HepG2 (cell line): ENCODE data around the gene ZNF433. TPM values are rescaled to one million over a fixed set of nuclear protein-coding genes. Genes with fewer than 3 reads are reported as not detected.
A peak's percentile ranks its signal among the peaks of the same experiment; 100 is the strongest.

Experiments used
- CCAR2 ChIP-seq: fragments of 200-400 bp; formaldehyde crosslinking; optimal IDR thresholded peaks from 2 replicates; pipeline ENCODE3; 2018; ENCODE audit warnings: low read depth, mild to moderate bottlenecking, low read length, moderate library complexity
- CCDC6 ChIP-seq: sonication (generic); formaldehyde crosslinking; IDR thresholded peaks from 2 replicates; pipeline ENCODE4 v1.8.1; 2022; ENCODE audit warnings: mild to moderate bottlenecking, missing genetic modification reagents, moderate library complexity
- HNRNPK ChIP-seq: fragments of 200-400 bp; formaldehyde crosslinking; IDR thresholded peaks from 2 replicates; pipeline ENCODE4 v1.6.1; 2018; ENCODE audit warnings: low read length, low read depth, moderate library complexity, mild to moderate bottlenecking; ENCODE audit not compliant: poor library complexity, severe bottlenecking
- IRF2 ChIP-seq: IDR thresholded peaks from 2 replicates; pipeline ENCODE4 v1.6.1; 2018; ENCODE audit warnings: missing genetic modification reagents, missing compliant biosample characterization
- MAFG ChIP-seq: sonication (generic); formaldehyde crosslinking; IDR thresholded peaks from 2 replicates; pipeline ENCODE4 v1.5.1; 2020; ENCODE audit warnings: mild to moderate bottlenecking, missing genetic modification reagents
- MNT ChIP-seq: fragments of 450-650 bp; IDR thresholded peaks from 2 replicates; pipeline ENCODE4 v1.6.1; 2016
- NR2C2 ChIP-seq: sonication (generic); formaldehyde crosslinking; IDR thresholded peaks from 2 replicates; pipeline ENCODE4 v1.4.0; 2020; ENCODE audit warnings: missing genetic modification reagents, mild to moderate bottlenecking, moderate library complexity, borderline replicate concordance
- POLR2AphosphoS5 ChIP-seq: IDR thresholded peaks from 2 replicates; pipeline ENCODE4 v1.6.1; 2012; ENCODE audit warnings: low read depth, low read length
- REXO4 ChIP-seq: sonication (generic); formaldehyde crosslinking; IDR thresholded peaks from 2 replicates; pipeline ENCODE4 v1.8.0; 2022; ENCODE audit warnings: missing genetic modification reagents, mild to moderate bottlenecking, borderline replicate concordance
- SAP130 ChIP-seq: IDR thresholded peaks from 2 replicates; pipeline ENCODE4 v1.6.1; 2016; ENCODE audit warnings: low read depth
- SCMH1 ChIP-seq: sonication (generic); formaldehyde crosslinking; IDR thresholded peaks from 2 replicates; pipeline ENCODE4 v1.9.0; 2021; ENCODE audit warnings: missing genetic modification reagents, mild to moderate bottlenecking, borderline replicate concordance
- SMAD1 ChIP-seq: sonication (generic); formaldehyde crosslinking; IDR thresholded peaks from 2 replicates; pipeline ENCODE4 v1.4.0; 2020; ENCODE audit warnings: missing genetic modification reagents, low read depth, mild to moderate bottlenecking, borderline replicate concordance
- SOX5 ChIP-seq: IDR thresholded peaks from 2 replicates; pipeline ENCODE4 v1.6.1; 2016; ENCODE audit warnings: borderline replicate concordance
- TRIM22 ChIP-seq: fragments of 450-650 bp; IDR thresholded peaks from 2 replicates; pipeline ENCODE4 v1.6.1; 2017
- ZBTB38 ChIP-seq: sonication (generic); formaldehyde crosslinking; IDR thresholded peaks from 2 replicates; pipeline ENCODE4 v1.5.1; 2020; ENCODE audit warnings: mild to moderate bottlenecking, missing genetic modification reagents
- ZNF333 ChIP-seq: sonication (generic); formaldehyde crosslinking; IDR thresholded peaks from 2 replicates; pipeline ENCODE4 v1.4.0; 2020; ENCODE audit warnings: mild to moderate bottlenecking, missing genetic modification reagents, borderline replicate concordance
- ZNF687 ChIP-seq: sonication (generic); formaldehyde crosslinking; IDR thresholded peaks from 2 replicates; pipeline ENCODE4 v1.5.1; 2020; ENCODE audit warnings: mild to moderate bottlenecking, missing genetic modification reagents, moderate library complexity
- ZSCAN20 ChIP-seq: sonication (generic); formaldehyde crosslinking; IDR thresholded peaks from 2 replicates; pipeline ENCODE4 v1.4.0; 2020; ENCODE audit warnings: missing genetic modification reagents, mild to moderate bottlenecking, borderline replicate concordance
- polyA plus RNA-seq, 8 experiments: library from polyadenylated mRNA; depleted of rRNA in 3 of 8; stranded (reverse) in 7 of 8; unstranded in 1 of 8; fragments of >200 nt; fragmentation: Illumina TruSeq in 4 of 8; extraction: Trizol in 4 of 8; gene quantifications; 2 replicates each; pipeline versions ENCODE4 v1.2.1 to v1.2.3, GENCODE V29; 2011 to 2016; ENCODE audit warnings: low read depth in 4 of 8, missing spikeins in 1 of 8, mixed read lengths in 1 of 8; ENCODE audit not compliant: insufficient read depth in 1 of 8
- total RNA-seq, 5 experiments: library from RNA; depleted of rRNA; stranded (reverse); fragments of >200 nt; fragmentation: Illumina TruSeq; extraction: Trizol; gene quantifications; 2 replicates each; pipeline ENCODE4 v1.2.3, GENCODE V29; 2016; ENCODE audit warnings: low read depth in 1 of 5
- TF ChIP-seq, protein P1 (sequence below): sonication (generic); formaldehyde crosslinking; IDR thresholded peaks from 2 replicates; pipeline ENCODE4; 2020; ENCODE audit warnings: missing genetic modification reagents, mild to moderate bottlenecking, borderline replicate concordance

The ZNF433 gene
- total and polyA plus RNA-seq, 2 of the 13 experiments (the other 11 are each of a cell fraction or from before 2014, with no cell fraction given), result 1.8 to 4.9 TPM

GRCh38 chr19:12052497-12053169 is 17.2 kb upstream of the ZNF433 start, which contains the start of gene ZNF878 (continued):
- TF ChIP-seq ZNF687 (CRISPR knock-in tag) (peak; percentile 90), NR2C2 (CRISPR knock-in tag) (peak; percentile 49), CCDC6 (CRISPR knock-in tag) (0 out of 2 replicates have a peak, but pooled peaks have one; percentile 81), MAFG (no peak), REXO4 (no peak), SAP130 (CRISPR knock-in tag) (peak; percentile 92), ZSCAN20 (CRISPR knock-in tag) (peak; percentile 45; the same call in 1 of the 2 replicates), MNT (no peak), HNRNPK (peak; percentile 39), SOX5 (CRISPR knock-in tag) (peak; percentile 49; the same call in 1 of the 2 replicates), SCMH1 (CRISPR knock-in tag) (no peak), POLR2AphosphoS5 (peak; percentile 100), ZBTB38 (CRISPR knock-in tag) (peak; percentile 89), SMAD1 (peak; percentile 54; the same call in 1 of the 2 replicates), CCAR2 (no peak), IRF2 (CRISPR knock-in tag) (peak; percentile 83), TRIM22 (no peak), ZNF333 (CRISPR knock-in tag) (no peak; the same call in 1 of the 2 replicates)
- TF ChIP-seq, protein P1, sequence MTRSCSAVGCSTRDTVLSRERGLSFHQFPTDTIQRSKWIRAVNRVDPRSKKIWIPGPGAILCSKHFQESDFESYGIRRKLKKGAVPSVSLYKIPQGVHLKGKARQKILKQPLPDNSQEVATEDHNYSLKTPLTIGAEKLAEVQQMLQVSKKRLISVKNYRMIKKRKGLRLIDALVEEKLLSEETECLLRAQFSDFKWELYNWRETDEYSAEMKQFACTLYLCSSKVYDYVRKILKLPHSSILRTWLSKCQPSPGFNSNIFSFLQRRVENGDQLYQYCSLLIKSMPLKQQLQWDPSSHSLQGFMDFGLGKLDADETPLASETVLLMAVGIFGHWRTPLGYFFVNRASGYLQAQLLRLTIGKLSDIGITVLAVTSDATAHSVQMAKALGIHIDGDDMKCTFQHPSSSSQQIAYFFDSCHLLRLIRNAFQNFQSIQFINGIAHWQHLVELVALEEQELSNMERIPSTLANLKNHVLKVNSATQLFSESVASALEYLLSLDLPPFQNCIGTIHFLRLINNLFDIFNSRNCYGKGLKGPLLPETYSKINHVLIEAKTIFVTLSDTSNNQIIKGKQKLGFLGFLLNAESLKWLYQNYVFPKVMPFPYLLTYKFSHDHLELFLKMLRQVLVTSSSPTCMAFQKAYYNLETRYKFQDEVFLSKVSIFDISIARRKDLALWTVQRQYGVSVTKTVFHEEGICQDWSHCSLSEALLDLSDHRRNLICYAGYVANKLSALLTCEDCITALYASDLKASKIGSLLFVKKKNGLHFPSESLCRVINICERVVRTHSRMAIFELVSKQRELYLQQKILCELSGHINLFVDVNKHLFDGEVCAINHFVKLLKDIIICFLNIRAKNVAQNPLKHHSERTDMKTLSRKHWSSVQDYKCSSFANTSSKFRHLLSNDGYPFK (CRISPR knock-in tag), result peak; percentile 46; the same call in 1 of the 2 replicates
